Measurements from ENCODE around the gene ATP13A3. TPM values are rescaled to one million over a fixed set of nuclear protein-coding genes. Genes with fewer than 3 reads are reported as not detected.
"Not testable (repeated sequence)": the region's sequence is repeated elsewhere in the genome, so short reads cannot be mapped to it uniquely, and the experiment has no call there.

Gene ATP13A3
- total and polyA plus RNA-seq, 11 donors, result 26.6 to 237 (median 105) TPM

GRCh38 chr3:194484614-194485013, 2.2 kb downstream of the ATP13A3 start:
- intact Hi-C loops (cut with DNase I), result loop anchor here in 7 of 10 donors (5.0 kb wide), 2 partner anchors 88 to 93 kb away; no protein-coding TSS in a partner anchor
- Histone ChIP-seq H3K9me3 (no peaks in the 10 kb centered on the region), H3K27ac (peak overlapping the region in 8 of 12 donors; percentile 75 to 93 (median 92)), H3K27me3 (no peaks in the 10 kb centered on the region), H3K36me3 (peaks cover 0 to 26% (median 5%) of the 10 kb centered on the region in 9 donors), H3K4me3 (peak overlapping the region in 9 of 12 donors; percentile 65 to 91 (median 72)), H3K4me1 (peaks cover 0 to 78% (median 41%) of the 10 kb centered on the region in 12 donors)
- TF ChIP-seq CTCF (IDR thresholded peaks at IDR 0.05), result no peak
- TF ChIP-seq POLR2A (IDR thresholded peaks at IDR 0.05), result no peak
- WGBS, 4 donors, result 88 to 93% (median 91%) methylated on average over 12 of the region's 12 CpGs
- ATAC-seq, result no peak
- DNase-seq, result no peak

GRCh38 chr3:194483850-194484249, 3.0 kb downstream of the ATP13A3 start:
- Histone ChIP-seq H3K27ac (peak overlapping the region in 4 of 12 donors; percentile 8 to 91 (median 24)), H3K4me1 (peaks cover 0 to 74% (median 43%) of the 10 kb centered on the region in 12 donors)

DNA sequence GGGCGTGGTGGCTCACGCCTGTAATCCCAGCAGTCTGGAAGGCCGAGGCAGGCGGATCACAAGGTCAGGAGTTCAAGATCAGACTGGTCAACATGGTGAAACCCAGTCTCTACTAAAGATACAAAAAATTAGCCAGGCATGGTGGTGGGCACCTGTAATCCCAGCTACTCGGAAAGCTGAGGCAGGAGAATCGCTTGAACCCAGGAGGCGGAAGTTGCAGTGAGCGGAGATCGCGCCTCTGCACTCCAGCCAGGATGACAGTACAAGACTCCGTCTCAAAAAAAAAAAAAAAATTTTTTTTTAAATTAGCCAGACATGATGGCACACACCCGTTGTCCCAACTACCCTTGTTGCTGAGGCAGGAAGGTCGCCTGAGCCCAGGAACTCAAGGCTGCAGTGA, 4.0 kb downstream of the ATP13A3 start:
- 88 to 94% (median 91%) methylated on average over 13 of the region's 13 CpGs for WGBS, 4 donors
- not testable (repeated sequence) for H3K27ac ChIP-seq, H3K4me3 ChIP-seq, ATAC-seq, H3K9me3 ChIP-seq, H3K27me3 ChIP-seq, DNase-seq
- intact Hi-C loops (cut with DNase I), result loop anchor here in 1 of 10 donors (5.0 kb wide), 1 partner anchor 89 kb away; no protein-coding TSS in a partner anchor
- peaks cover 0 to 77% (median 46%) of the 10 kb centered on the region in 12 donors for H3K4me1 ChIP-seq
- H3K36me3 ChIP-seq, result peaks cover 0 to 27% (median 5%) of the 10 kb centered on the region in 9 donors

More at GRCh38 chr3:194483850-194484249, 3.0 kb downstream of the ATP13A3 start:
- Histone ChIP-seq H3K9me3 (no peaks in the 10 kb centered on the region), H3K36me3 (peaks cover 0 to 26% (median 5%) of the 10 kb centered on the region in 9 donors), H3K4me3 (peak overlapping the region in 2 of 12 donors; percentile 72), H3K27me3 (no peaks in the 10 kb centered on the region)
- DNase-seq (no peak), ATAC-seq (no peak)
- no peak for TF ChIP-seq POLR2A (IDR thresholded peaks at IDR 0.05)
- no peak for TF ChIP-seq CTCF (IDR thresholded peaks at IDR 0.05)
- intact Hi-C loops (cut with DNase I), result loop anchor here in 1 of 10 donors (5.0 kb wide), 1 partner anchor 88 kb away; no protein-coding TSS in a partner anchor
- 88 to 93% (median 91%) methylated on average over 1 of the region's 1 CpG for WGBS, 4 donors

DNA sequence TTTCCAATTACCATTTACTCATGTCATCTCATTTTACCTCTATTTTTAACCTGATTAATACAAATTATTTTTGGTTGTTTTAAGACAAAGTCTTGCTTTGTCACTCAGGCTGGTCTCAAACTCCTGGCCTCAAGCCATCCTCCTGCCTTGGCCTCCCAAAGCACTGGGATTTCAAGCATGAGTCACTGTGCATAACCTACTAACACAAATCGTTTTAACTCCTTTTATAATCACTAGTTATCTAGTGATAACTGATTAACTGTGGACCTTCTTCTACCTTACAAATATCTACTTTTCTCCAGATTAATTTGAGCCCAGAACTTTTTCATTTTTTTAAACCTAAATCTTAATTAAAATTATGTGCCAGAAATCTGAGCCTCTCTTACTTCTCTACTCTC, 4.6 kb downstream of the ATP13A3 start:
- peaks cover 0 to 77% (median 46%) of the 10 kb centered on the region in 12 donors for H3K4me1 ChIP-seq
- WGBS, 4 donors, result 34 to 55% (median 41%) methylated on average over 1 of the region's 1 CpG
- H3K4me3 ChIP-seq, result no peak overlapping the region
- peak overlapping the region in 1 of 12 donors; percentile 2 for H3K27ac ChIP-seq
- H3K9me3 ChIP-seq, result no peaks in the 10 kb centered on the region
- TF ChIP-seq CTCF (IDR thresholded peaks at IDR 0.05) (no peak), POLR2A (IDR thresholded peaks at IDR 0.05) (no peak)
- H3K36me3 ChIP-seq, result peaks cover 0 to 27% (median 5%) of the 10 kb centered on the region in 9 donors
- ATAC-seq, result no peak
- H3K27me3 ChIP-seq, result no peaks in the 10 kb centered on the region
- DNase-seq, result no peak
- intact Hi-C loops (cut with DNase I), result loop anchor here in 1 of 10 donors (5.0 kb wide), 1 partner anchor 90 kb away; no protein-coding TSS in a partner anchor

Data from heart left ventricle (tissue), 16 donors.